ENCODE results near the gene PKNOX1. TPM values are rescaled to one million over a fixed set of nuclear protein-coding genes. Genes with fewer than 3 reads are reported as not detected.
"Not testable (repeated sequence)": the region's sequence is repeated elsewhere in the genome, so short reads cannot be mapped to it uniquely, and the experiment has no call there.

Gene PKNOX1
- total RNA-seq, 1 donor from 2014 or later, result 9.4 TPM

- DNase-seq, result no peak
Observed at GRCh38 chr21:42986125-42986783, 11.9 kb downstream of the PKNOX1 start.

GRCh38 chr21:42988236-42988965 is 14.0 kb downstream of the PKNOX1 start:
- no peak for DNase-seq

DNA sequence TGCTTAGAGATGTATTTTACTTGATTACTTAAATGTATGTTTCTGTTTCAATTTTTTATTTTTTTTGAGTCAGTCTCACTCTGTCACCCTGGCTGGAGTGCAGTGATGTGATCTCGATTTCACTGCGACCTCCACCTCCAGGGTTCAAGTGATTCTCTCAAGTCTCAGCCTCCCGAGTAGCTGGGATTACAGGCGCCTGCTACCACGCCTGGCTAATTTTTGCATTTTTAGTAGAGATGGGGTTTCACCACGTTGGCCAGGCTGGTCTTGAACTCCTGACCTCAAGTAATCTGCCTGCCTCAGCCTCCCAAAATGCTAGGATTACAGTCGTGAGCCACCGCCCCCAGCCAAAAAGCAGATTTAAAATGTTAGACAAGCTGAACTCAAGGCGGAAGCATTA is 15.0 kb downstream of the PKNOX1 start:
- not testable (repeated sequence) for DNase-seq

DNA sequence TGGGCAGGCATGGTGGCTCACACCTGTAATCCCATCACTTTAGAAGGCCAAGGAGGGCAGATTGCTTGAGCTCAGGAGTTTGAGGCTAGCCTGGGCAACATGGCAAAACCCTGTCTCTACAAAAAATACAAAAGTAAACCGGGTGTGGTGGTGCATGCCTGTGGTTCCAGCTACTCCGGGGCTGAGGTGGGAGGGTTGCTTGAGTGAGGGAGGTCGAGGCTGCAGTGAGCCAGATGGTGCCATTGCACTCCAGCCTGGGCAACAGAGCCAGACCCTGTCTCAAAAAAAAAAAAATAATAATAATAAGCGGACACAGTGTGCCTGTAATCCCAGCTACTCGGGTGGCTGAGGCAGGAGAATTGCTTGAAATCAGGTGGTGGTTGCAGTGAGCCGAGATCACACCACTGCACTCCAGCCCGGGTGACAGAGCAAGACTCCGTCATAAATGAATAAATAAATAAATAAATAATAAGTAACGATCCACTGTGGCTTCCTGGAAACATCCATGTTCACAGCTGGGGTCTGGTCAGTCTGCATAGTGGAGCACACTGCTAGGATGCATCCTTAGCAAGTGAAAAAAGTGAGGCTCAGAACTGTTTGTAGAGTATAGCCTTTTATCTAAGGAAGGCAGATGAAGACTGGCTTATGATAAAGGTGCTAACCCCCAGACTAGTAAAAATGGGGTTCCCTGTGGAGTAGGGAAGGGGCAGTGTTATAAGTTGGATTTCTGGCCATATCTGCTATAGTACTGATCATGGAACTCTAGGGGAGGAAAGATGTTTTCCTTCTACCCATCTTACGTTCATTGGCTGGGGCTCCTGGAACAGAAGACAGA is 15.7 kb downstream of the PKNOX1 start:
- DNase-seq, result no peak

DNA sequence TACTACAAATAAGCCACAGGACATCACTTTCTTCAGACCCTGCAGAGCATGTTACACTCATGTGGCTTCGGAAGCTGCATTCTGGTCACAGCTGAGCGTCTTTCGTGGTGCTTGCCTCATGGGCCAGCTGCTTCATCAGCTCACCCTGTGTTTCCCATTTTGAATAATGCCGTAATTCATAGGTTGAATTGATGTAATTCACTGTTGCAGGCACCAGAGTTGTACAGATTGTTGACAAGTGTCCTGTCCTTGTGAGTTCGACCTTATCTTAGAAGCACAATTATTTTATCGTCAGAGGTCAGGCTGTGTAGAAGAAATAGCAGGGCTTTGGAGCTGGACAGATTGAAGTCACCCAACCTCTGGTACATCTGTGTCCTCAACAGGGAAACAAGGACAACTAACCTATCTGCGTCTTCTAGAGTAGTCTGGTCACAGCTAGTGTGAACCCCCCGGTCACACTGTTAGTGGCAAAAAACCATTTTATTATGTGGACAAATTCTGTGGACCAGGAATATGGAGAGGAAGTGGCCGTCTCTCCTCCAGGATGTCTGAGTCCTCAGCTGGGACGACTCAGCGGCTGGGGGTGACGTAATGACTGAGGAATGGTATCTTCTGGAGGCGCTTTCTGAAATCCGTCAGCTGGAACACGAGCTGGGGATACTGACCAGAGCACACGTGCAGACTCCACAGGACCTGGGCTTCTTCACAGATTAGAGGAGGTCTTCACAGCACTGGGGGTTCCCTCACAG is 17.8 kb downstream of the PKNOX1 start:
- DNase-seq, result peak; percentile 80

GRCh38 chr21:42993051-42993712 is 18.8 kb downstream of the PKNOX1 start:
- DNase-seq, result no peak

- no peak for DNase-seq
Observed at GRCh38 chr21:42997053-42997452, 22.7 kb downstream of the PKNOX1 start.

DNA sequence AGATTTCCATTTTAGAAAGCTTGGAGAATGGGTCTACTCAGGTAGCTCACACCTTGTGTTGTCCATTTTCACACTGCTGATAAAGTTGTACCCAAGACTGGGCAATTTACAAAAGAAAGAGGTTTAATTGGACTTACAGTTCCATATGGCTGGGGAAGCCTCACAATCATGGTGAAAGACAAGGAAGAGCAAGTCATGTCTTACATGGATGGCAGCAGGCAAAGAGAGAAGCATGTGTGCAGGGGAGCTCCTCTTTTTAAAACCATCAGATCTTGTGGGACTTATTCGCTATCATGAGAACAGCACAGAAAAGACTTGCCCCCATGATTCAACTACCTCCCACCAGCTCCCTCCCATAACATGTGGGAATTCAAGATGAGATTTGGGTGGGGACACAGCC is 23.6 kb downstream of the PKNOX1 start:
- not testable (repeated sequence) for DNase-seq

- DNase-seq, result not testable (repeated sequence)
Observed at GRCh38 chr21:42999152-42999551, 24.8 kb downstream of the PKNOX1 start.

GRCh38 chr21:43000041-43000440 is 25.7 kb downstream of the PKNOX1 start:
- DNase-seq, result not testable (repeated sequence)

- no peak for DNase-seq
Observed at GRCh38 chr21:43001316-43001715, 27.0 kb downstream of the PKNOX1 start.

GRCh38 chr21:43004926-43005325 is 30.6 kb downstream of the PKNOX1 start:
- no peak for DNase-seq

DNA sequence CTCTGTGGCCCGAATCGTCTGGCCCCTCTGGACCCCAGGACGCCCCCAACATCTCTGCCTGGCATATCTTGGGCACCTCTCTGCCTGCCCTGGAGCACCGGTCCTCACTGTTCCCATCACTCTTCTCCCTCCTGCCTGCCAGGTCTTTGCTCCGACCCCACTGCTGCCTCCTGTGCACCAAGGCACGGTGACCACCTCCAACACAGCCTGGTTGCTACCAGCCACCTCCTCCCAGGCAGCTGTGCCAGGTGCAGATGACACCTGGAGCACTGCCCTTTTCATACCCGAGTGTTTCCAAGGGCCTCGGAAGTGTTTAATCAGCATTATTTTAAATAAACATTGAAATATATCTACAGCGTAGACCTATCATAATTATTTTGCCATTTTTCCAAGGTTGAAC is 31.3 kb downstream of the PKNOX1 start:
- no peak for DNase-seq

GRCh38 chr21:43006051-43006873 is 31.9 kb downstream of the PKNOX1 start:
- DNase-seq, result not testable (repeated sequence)

- DNase-seq, result no peak
Observed at GRCh38 chr21:43006874-43007208, 32.5 kb downstream of the PKNOX1 start.

DNA sequence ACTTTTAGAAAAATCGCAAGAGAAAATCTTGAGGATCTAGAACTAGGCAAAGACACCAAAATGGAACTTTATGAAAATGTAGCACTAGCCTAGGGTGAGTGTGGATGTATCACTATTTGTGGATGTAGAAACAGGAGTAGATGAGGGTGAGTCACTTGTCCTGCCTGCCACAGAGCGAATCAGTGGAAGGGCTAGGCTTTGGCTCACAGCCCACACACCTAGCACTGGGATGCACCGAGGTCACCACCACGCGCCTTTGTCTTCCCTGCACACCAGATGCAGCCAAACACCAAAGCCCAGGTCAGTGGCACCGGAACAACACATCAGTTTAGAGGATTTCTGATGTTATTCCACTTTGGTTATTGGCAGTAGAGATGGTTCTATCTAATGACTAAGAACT is 38.2 kb downstream of the PKNOX1 start:
- DNase-seq, result no peak

DNA sequence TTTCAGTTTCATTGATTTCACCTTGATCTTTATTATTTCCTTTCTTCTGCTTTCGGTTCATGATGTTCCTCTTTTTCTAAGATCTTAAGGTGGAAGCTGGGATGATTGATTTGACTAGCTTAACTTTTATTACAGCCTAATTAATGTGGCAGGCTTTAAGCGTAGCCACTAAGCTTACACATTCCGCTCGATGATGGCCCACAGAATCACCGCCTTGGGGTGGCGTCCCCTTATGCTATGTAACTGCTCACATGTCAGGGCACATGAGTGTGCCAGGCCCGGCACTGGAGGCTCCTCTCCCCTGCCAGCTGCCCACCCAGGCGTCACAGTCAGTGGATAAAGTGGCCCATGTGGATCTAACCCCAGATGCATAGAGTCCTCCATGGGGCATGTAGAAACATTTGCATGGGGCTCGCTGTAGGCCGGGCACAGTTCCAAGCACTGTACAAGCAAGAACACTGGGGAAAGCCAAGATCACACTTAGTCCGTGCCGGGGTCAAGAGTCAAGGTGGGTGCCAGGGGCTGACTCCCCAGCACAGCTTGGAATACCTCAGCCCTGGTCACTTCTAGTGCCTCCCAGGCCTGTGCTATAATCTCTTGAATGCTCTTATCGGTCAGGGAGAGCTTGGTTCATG is 41.7 kb downstream of the PKNOX1 start:
- DNase-seq, result no peak

- no peak for DNase-seq
Observed at GRCh38 chr21:43016728-43017127, 42.4 kb downstream of the PKNOX1 start.

DNA sequence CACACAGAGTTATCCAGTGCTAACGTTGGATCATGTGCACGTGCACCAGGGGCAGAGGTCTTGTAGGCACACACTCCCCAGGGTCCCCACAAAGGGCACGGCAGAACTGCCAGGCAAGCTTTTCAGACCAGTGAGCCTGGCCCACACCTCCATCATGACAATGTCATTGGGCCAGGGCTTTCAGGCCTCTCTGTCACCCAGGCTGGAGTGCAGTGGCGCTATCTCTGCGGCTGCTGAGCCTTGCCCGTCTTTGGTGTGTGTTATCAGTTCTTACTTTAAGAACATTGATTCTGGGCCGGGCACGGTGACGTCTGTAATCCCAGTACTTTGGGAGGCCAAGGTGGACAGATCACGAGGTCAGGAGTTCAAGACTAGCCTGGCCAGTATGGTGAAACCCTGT is 44.2 kb downstream of the PKNOX1 start:
- no peak for DNase-seq

GRCh38 chr21:43020177-43020576 is 45.8 kb downstream of the PKNOX1 start:
- DNase-seq, result no peak
